DND-41 (cell line): Measurements from ENCODE around the gene SHROOM3.
A peak's percentile ranks its signal among the peaks of the same experiment; 100 is the strongest.

Source experiments
- CTCF ChIP-seq: IDR thresholded peaks from 2 replicates; pipeline ENCODE4 v1.5.1; 2012; ENCODE audit warnings: borderline replicate concordance, low read length, moderate library complexity, mild to moderate bottlenecking; ENCODE audit not compliant: poor library complexity, severe bottlenecking; ENCODE audit errors: extremely low read depth
- EZH2 ChIP-seq: IDR thresholded peaks from 3 replicates; pipeline ENCODE4 v1.6.1; 2012; ENCODE audit warnings: borderline replicate concordance, low read depth, mild to moderate bottlenecking, moderate library complexity, low read length, inconsistent platforms; ENCODE audit not compliant: severe bottlenecking

GRCh38 chr4:76504613-76505465 lies 69.8 kb downstream of the SHROOM3 start:
- TF ChIP-seq CTCF: peak; percentile 70
- no peak for TF ChIP-seq EZH2
